H9 (cell line): ENCODE results near the gene CPT1A. TPM values are rescaled to one million over a fixed set of nuclear protein-coding genes. Genes with fewer than 3 reads are reported as not detected.

ENCODE experiments used
- DNase-seq: peaks from one replicate; pipeline ENCODE4 v3.0.0-alpha.2; 2017
- H2AFZ ChIP-seq: one replicate; pipeline ENCODE4 v1.6.1; 2013; ENCODE audit warnings: mild to moderate bottlenecking, low read length, control low read depth, moderate library complexity
- H2AK5ac ChIP-seq: 2 replicates; pipeline ENCODE4 v1.6.1; 2013; ENCODE audit warnings: low read length, control low read depth, mixed read lengths; ENCODE audit not compliant: insufficient read length
- H2BK120ac ChIP-seq: one replicate; pipeline ENCODE4 v1.6.1; 2013; ENCODE audit warnings: low read depth, mild to moderate bottlenecking, low read length, control low read depth, inconsistent platforms; ENCODE audit not compliant: poor library complexity, severe bottlenecking
- H2BK12ac ChIP-seq: 2 replicates; pipeline ENCODE4 v1.6.1; 2013; ENCODE audit warnings: low read length, control low read depth, mixed read lengths, low read depth; ENCODE audit not compliant: insufficient read length
- H2BK15ac ChIP-seq: 2 replicates; pipeline ENCODE4 v1.6.1; 2013; ENCODE audit warnings: low read depth, low read length, control low read depth
- H2BK20ac ChIP-seq: one replicate; pipeline ENCODE4 v1.6.1; 2013; ENCODE audit warnings: low read depth, mild to moderate bottlenecking, low read length, control low read depth, inconsistent platforms; ENCODE audit not compliant: poor library complexity, severe bottlenecking
- H2BK5ac ChIP-seq: 2 replicates; pipeline ENCODE4 v1.6.1; 2013; ENCODE audit warnings: low read length, control low read depth, mixed read lengths; ENCODE audit not compliant: insufficient read length
- H3K14ac ChIP-seq: 2 replicates; pipeline ENCODE4 v1.6.1; 2013; ENCODE audit warnings: low read length, control low read depth; ENCODE audit not compliant: insufficient read depth
- H3K18ac ChIP-seq: 2 replicates; pipeline ENCODE4 v1.6.1; 2013; ENCODE audit warnings: low read depth, mild to moderate bottlenecking, mixed read lengths, low read length, control low read depth; ENCODE audit not compliant: insufficient read length
- H3K23ac ChIP-seq: 2 replicates; pipeline ENCODE4 v1.6.1; 2013; ENCODE audit warnings: low read length, control low read depth, mixed read lengths, low read depth; ENCODE audit not compliant: insufficient read length
- H3K23me2 ChIP-seq: 2 replicates; pipeline ENCODE4 v1.6.1; 2013; ENCODE audit warnings: low read depth, mild to moderate bottlenecking, mixed read lengths, low read length, control low read depth; ENCODE audit not compliant: insufficient read length, poor library complexity, severe bottlenecking
- H3K27ac ChIP-seq: 2 replicates; pipeline ENCODE4 v1.5.1; 2013; ENCODE audit warnings: low read length, control low read depth, mixed read lengths, low read depth; ENCODE audit not compliant: insufficient read length
- H3K27me3 ChIP-seq: 2 replicates; pipeline ENCODE4 v1.6.1; 2013; ENCODE audit warnings: low read length, control low read depth, inconsistent platforms; ENCODE audit not compliant: insufficient read depth
- H3K4ac ChIP-seq: 2 replicates; pipeline ENCODE4 v1.6.1; 2013; ENCODE audit warnings: low read depth, mild to moderate bottlenecking, control low read depth, inconsistent platforms, low read length, moderate library complexity
- H3K4me1 ChIP-seq: 2 replicates; pipeline ENCODE4 v1.6.1; 2013; ENCODE audit warnings: low read length, control low read depth, inconsistent platforms; ENCODE audit not compliant: insufficient read depth
- H3K4me2 ChIP-seq: 2 replicates; pipeline ENCODE4 v1.6.1; 2013; ENCODE audit warnings: low read length, control low read depth, mixed read lengths; ENCODE audit not compliant: insufficient read length, insufficient read depth
- H3K56ac ChIP-seq: 2 replicates; pipeline ENCODE4 v1.6.1; 2013; ENCODE audit warnings: low read depth, mild to moderate bottlenecking, mixed read lengths, low read length, control low read depth; ENCODE audit not compliant: insufficient read length
- H3K79me1 ChIP-seq: 2 replicates; pipeline ENCODE4 v1.6.1; 2013; ENCODE audit warnings: low read depth, mild to moderate bottlenecking, moderate library complexity, low read length, control low read depth, inconsistent platforms; ENCODE audit not compliant: insufficient read depth, poor library complexity, severe bottlenecking
- H3K79me2 ChIP-seq: 2 replicates; pipeline ENCODE4 v1.6.1; 2013; ENCODE audit warnings: low read length, control low read depth, inconsistent platforms; ENCODE audit not compliant: insufficient read depth
- H3K9ac ChIP-seq: 2 replicates; pipeline ENCODE4 v1.6.1; 2013; ENCODE audit warnings: low read length, control low read depth, mixed read lengths; ENCODE audit not compliant: insufficient read length; ENCODE audit errors: extremely low read depth
- H3K9me3 ChIP-seq: one replicate; pipeline ENCODE4 v1.6.1; 2013; ENCODE audit warnings: low read depth, low read length, inconsistent platforms; ENCODE audit not compliant: control insufficient read depth
- H3T11ph ChIP-seq: one replicate; pipeline ENCODE4 v1.6.1; 2013; ENCODE audit warnings: mild to moderate bottlenecking, low read length, control low read depth, inconsistent platforms
- H4K20me1 ChIP-seq: one replicate; pipeline ENCODE4 v1.6.1; 2013; ENCODE audit not compliant: control insufficient read depth, insufficient read length, insufficient read depth
- H4K5ac ChIP-seq: 2 replicates; pipeline ENCODE4 v1.6.1; 2013; ENCODE audit warnings: low read depth, mild to moderate bottlenecking, mixed read lengths, low read length, control low read depth; ENCODE audit not compliant: insufficient read length
- H4K8ac ChIP-seq: replicated peaks from 2 replicates; pipeline ENCODE4 v1.6.1; 2013; ENCODE audit warnings: low read length, control low read depth, mixed read lengths, low read depth; ENCODE audit not compliant: insufficient read length
- H4K91ac ChIP-seq: 2 replicates; pipeline ENCODE4 v1.6.1; 2013; ENCODE audit warnings: low read depth, mild to moderate bottlenecking, moderate library complexity, mixed read lengths, low read length, control low read depth; ENCODE audit not compliant: insufficient read length
- H3K27ac Mint-ChIP-seq, 3 experiments: 2 replicates in 2 of 3; 3 replicates in 1 of 3; pipeline ENCODE4 v1.8.0; 2020 to 2021; ENCODE audit warnings: mixed read lengths in 3 of 3, mild to moderate bottlenecking in 1 of 3, moderate library complexity in 1 of 3
- H3K27me3 Mint-ChIP-seq: 2 replicates; pipeline ENCODE4 v1.8.0; 2021; ENCODE audit warnings: low read depth, mild to moderate bottlenecking, moderate library complexity, mixed read lengths
- H3K36me3 Mint-ChIP-seq, 3 experiments: 2 replicates in 2 of 3; 3 replicates in 1 of 3; pipeline ENCODE4 v1.8.0; 2020 to 2021; ENCODE audit warnings: low read depth in 3 of 3, mixed read lengths in 3 of 3; ENCODE audit not compliant: insufficient read depth in 1 of 3
- H3K4me1 Mint-ChIP-seq, 2 experiments: 2 replicates each; pipeline ENCODE4 v1.8.0; 2020; ENCODE audit warnings: mixed read lengths in 2 of 2
- H3K4me3 Mint-ChIP-seq, 2 experiments: 2 replicates in 1 of 2; 3 replicates in 1 of 2; pipeline ENCODE4 v1.8.0; 2020 to 2021; ENCODE audit warnings: mild to moderate bottlenecking in 2 of 2, mixed read lengths in 2 of 2, moderate library complexity in 1 of 2
- H3K9me3 Mint-ChIP-seq, 2 experiments: 2 replicates in 1 of 2; 3 replicates in 1 of 2; pipeline ENCODE4 v1.8.0; 2020; ENCODE audit warnings: mild to moderate bottlenecking in 2 of 2, mixed read lengths in 2 of 2, moderate library complexity in 1 of 2
- WGBS: extraction: QIAGEN DNeasy Blood & Tissue Kit; methylation state at CpG from one replicate; pipeline ENCODE4 v1.1.7; 2013; ENCODE audit warnings: missing lambda C conversion rate, low lambda C conversion rate, mixed read lengths; ENCODE audit not compliant: insufficient read length; ENCODE audit errors: extremely low coverage; 5-methylcytosine and 5-hydroxymethylcytosine counted together
- total RNA-seq: library from RNA; stranded (reverse); gene quantifications from 2 replicates; pipeline ENCODE4 v1.2.1, GENCODE V29; 2021
- TF ChIP-seq, protein P1 (sequence below): fragments of 200-600 bp; sonication (generic); conservative IDR thresholded peaks from 3 replicates; pipeline ENCODE4 v1.8.0; 2021; ENCODE audit warnings: antibody characterized with exemption, mild to moderate bottlenecking

The CPT1A gene
- total RNA-seq, 1 experiment from 2014 or later, result 7.5 TPM

DNA sequence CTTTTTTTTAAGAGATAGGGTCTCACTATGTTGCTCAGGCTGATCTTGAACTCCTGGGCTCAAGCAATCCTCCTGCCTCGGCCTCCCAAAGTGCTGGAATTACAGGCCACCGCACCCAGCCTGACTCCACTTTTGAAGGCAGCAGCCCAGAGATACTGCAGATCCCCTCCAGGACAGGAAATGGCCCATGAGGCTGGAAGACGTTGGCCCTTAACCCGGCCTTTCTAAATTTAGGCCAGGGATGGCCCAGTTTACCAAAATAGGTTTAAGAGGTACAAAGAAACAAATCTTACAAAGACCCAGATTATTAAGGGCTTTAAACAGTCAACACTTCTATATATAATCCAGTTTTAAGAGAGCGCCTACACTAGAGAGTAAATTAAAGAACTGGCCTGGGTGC lies 32.2 kb downstream of the CPT1A start:
- H3T11ph ChIP-seq, result no peak overlapping the region
- H3K79me1 ChIP-seq, result no peaks in the 10 kb centered on the region
- H2BK12ac ChIP-seq, result no peak overlapping the region
- no peak overlapping the region for H3K56ac ChIP-seq
- Mint-ChIP-seq H3K36me3 (no peaks in the 10 kb centered on the region), H3K4me3 (no peak overlapping the region), H3K4me1 (no peaks in the 10 kb centered on the region), H3K27me3 (no peaks in the 10 kb centered on the region), H3K9me3 (no peaks in the 10 kb centered on the region), H3K27ac (peak overlapping the region in 2 of 3 experiments; percentile 54 to 70; a peak in 1 of 7 replicates)
- no peak overlapping the region for H3K4ac ChIP-seq
- TF ChIP-seq, protein P1, sequence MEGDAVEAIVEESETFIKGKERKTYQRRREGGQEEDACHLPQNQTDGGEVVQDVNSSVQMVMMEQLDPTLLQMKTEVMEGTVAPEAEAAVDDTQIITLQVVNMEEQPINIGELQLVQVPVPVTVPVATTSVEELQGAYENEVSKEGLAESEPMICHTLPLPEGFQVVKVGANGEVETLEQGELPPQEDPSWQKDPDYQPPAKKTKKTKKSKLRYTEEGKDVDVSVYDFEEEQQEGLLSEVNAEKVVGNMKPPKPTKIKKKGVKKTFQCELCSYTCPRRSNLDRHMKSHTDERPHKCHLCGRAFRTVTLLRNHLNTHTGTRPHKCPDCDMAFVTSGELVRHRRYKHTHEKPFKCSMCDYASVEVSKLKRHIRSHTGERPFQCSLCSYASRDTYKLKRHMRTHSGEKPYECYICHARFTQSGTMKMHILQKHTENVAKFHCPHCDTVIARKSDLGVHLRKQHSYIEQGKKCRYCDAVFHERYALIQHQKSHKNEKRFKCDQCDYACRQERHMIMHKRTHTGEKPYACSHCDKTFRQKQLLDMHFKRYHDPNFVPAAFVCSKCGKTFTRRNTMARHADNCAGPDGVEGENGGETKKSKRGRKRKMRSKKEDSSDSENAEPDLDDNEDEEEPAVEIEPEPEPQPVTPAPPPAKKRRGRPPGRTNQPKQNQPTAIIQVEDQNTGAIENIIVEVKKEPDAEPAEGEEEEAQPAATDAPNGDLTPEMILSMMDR, result no peak
- no peak overlapping the region for H2BK5ac ChIP-seq
- no peak overlapping the region for H3K9ac ChIP-seq
- no peak overlapping the region for H2AFZ ChIP-seq
- H3K23me2 ChIP-seq, result no peaks in the 10 kb centered on the region
- DNase-seq, result no peak
- no peak overlapping the region for H3K27ac ChIP-seq
- no peaks in the 10 kb centered on the region for H3K9me3 ChIP-seq
- no peaks in the 10 kb centered on the region for H3K4me1 ChIP-seq
- H3K79me2 ChIP-seq, result no peaks in the 10 kb centered on the region
- H2AK5ac ChIP-seq, result no peak overlapping the region
- H3K14ac ChIP-seq, result no peak overlapping the region
- no peak overlapping the region for H2BK120ac ChIP-seq
- H3K27me3 ChIP-seq, result no peaks in the 10 kb centered on the region
- no peak overlapping the region for H2BK20ac ChIP-seq
- no peak overlapping the region for H4K8ac ChIP-seq
- no peak overlapping the region for H4K91ac ChIP-seq
- H2BK15ac ChIP-seq, result no peak overlapping the region
- no peaks in the 10 kb centered on the region for H4K20me1 ChIP-seq
- H4K5ac ChIP-seq, result no peak overlapping the region
- H3K23ac ChIP-seq, result no peak overlapping the region
- WGBS, result no CpG with 5 or more reads among the region's 5 CpGs
- H3K18ac ChIP-seq, result no peak overlapping the region
- no peak overlapping the region for H3K4me2 ChIP-seq
